Trophoblast cell (in vitro differentiated cells and primary cell): ENCODE data around the gene EXTL1.
"Not testable (repeated sequence)": the region's sequence is repeated elsewhere in the genome, so short reads cannot be mapped to it uniquely, and the experiment has no call there.

ENCODE experiments used
- DNase-seq, 2 donors: peaks; one replicate each; pipeline ENCODE4 v3.0.0-alpha.2; 2016
- H2AFZ ChIP-seq: 2 replicates; pipeline ENCODE4 v1.6.1; 2013; ENCODE audit warnings: low read length, moderate library complexity, mild to moderate bottlenecking; ENCODE audit not compliant: insufficient read depth, poor library complexity
- H2AK5ac ChIP-seq: 2 replicates; pipeline ENCODE4 v1.6.1; 2013; ENCODE audit warnings: mild to moderate bottlenecking, low read length
- H2BK120ac ChIP-seq: 2 replicates; pipeline ENCODE4 v1.6.1; 2013; ENCODE audit warnings: low read length, mild to moderate bottlenecking, moderate library complexity; ENCODE audit not compliant: insufficient read depth, poor library complexity
- H2BK12ac ChIP-seq: 2 replicates; pipeline ENCODE4 v1.6.1; 2013; ENCODE audit warnings: mild to moderate bottlenecking, low read length, moderate library complexity
- H2BK5ac ChIP-seq: 2 replicates; pipeline ENCODE4 v1.6.1; 2013; ENCODE audit warnings: low read length, low read depth, moderate library complexity, mild to moderate bottlenecking; ENCODE audit not compliant: poor library complexity
- H3K14ac ChIP-seq: 2 replicates; pipeline ENCODE4 v1.6.1; 2013; ENCODE audit warnings: mild to moderate bottlenecking, low read length
- H3K18ac ChIP-seq: 2 replicates; pipeline ENCODE4 v1.6.1; 2013; ENCODE audit warnings: mild to moderate bottlenecking, low read length
- H3K23ac ChIP-seq: 2 replicates; pipeline ENCODE4 v1.6.1; 2013; ENCODE audit warnings: low read length
- H3K27ac ChIP-seq: 2 replicates; pipeline ENCODE4 v1.5.1; 2013; ENCODE audit warnings: low read depth, mild to moderate bottlenecking, inconsistent platforms, low read length, moderate library complexity
- H3K27me3 ChIP-seq: 2 replicates; pipeline ENCODE4 v1.6.1; 2013; ENCODE audit warnings: inconsistent platforms, mild to moderate bottlenecking, low read length, moderate library complexity; ENCODE audit not compliant: insufficient read depth
- H3K36me3 ChIP-seq, 2 experiments: 1 replicate in 1 of 2; 2 replicates in 1 of 2; pipeline ENCODE4 v1.6.1; 2013; ENCODE audit warnings: low read length in 2 of 2, mild to moderate bottlenecking in 2 of 2, moderate library complexity in 1 of 2; ENCODE audit not compliant: insufficient read depth in 2 of 2, control insufficient read depth in 1 of 2
- H3K4ac ChIP-seq: 2 replicates; pipeline ENCODE4 v1.6.1; 2013; ENCODE audit warnings: low read depth, mild to moderate bottlenecking, low read length, moderate library complexity
- H3K4me1 ChIP-seq, 2 experiments: 1 replicate in 1 of 2; 2 replicates in 1 of 2; pipeline ENCODE4 v1.6.1; 2013; ENCODE audit warnings: low read length in 2 of 2, mild to moderate bottlenecking in 2 of 2, moderate library complexity in 1 of 2; ENCODE audit not compliant: insufficient read depth in 2 of 2, control insufficient read depth in 1 of 2
- H3K4me2 ChIP-seq: 2 replicates; pipeline ENCODE4 v1.6.1; 2013; ENCODE audit warnings: inconsistent platforms, mild to moderate bottlenecking, low read length, moderate library complexity
- H3K4me3 ChIP-seq: 2 replicates; pipeline ENCODE4 v1.5.1; 2013; ENCODE audit warnings: mild to moderate bottlenecking, low read depth, low read length, inconsistent platforms
- H3K79me1 ChIP-seq: one replicate; pipeline ENCODE4 v1.6.1; 2013; ENCODE audit warnings: low read length
- H3K79me2 ChIP-seq: 2 replicates; pipeline ENCODE4 v1.6.1; 2013; ENCODE audit warnings: low read length, mild to moderate bottlenecking; ENCODE audit not compliant: control insufficient read depth, insufficient read depth, poor library complexity
- H3K9ac ChIP-seq: 2 replicates; pipeline ENCODE4 v1.6.1; 2013; ENCODE audit warnings: mild to moderate bottlenecking, low read length
- H3K9me3 ChIP-seq: 2 replicates; pipeline ENCODE4 v1.6.1; 2013; ENCODE audit warnings: low read depth, mild to moderate bottlenecking, control low read depth, inconsistent platforms, low read length; ENCODE audit not compliant: insufficient read depth
- H4K12ac ChIP-seq: 2 replicates; pipeline ENCODE4 v1.6.1; 2013; ENCODE audit warnings: low read depth, mild to moderate bottlenecking, low read length, moderate library complexity
- H4K8ac ChIP-seq: 2 replicates; pipeline ENCODE4 v1.6.1; 2013; ENCODE audit warnings: low read depth, mild to moderate bottlenecking, low read length, moderate library complexity
- H4K91ac ChIP-seq: one replicate; pipeline ENCODE4 v1.6.1; 2013; ENCODE audit warnings: low read depth, mild to moderate bottlenecking, low read length, moderate library complexity
- WGBS: extraction: QIAGEN DNeasy Blood & Tissue Kit; methylation state at CpG from one replicate; pipeline ENCODE4 v1.1.7; 2013; ENCODE audit warnings: missing lambda C conversion rate; ENCODE audit not compliant: insufficient read length, insufficient coverage; ENCODE audit errors: extremely low coverage; 5-methylcytosine and 5-hydroxymethylcytosine counted together

Gene EXTL1

GRCh38 chr1:25986773-25987172, 34.8 kb upstream of the EXTL1 start:
- not testable (repeated sequence) for H3K9ac ChIP-seq, H2BK5ac ChIP-seq, H3K4me2 ChIP-seq, H3K27me3 ChIP-seq, H4K8ac ChIP-seq, H4K12ac ChIP-seq, DNase-seq, H4K91ac ChIP-seq, H2AFZ ChIP-seq, H3K14ac ChIP-seq, H3K23ac ChIP-seq, H3K79me2 ChIP-seq, H2AK5ac ChIP-seq, H3K18ac ChIP-seq, H3K4ac ChIP-seq, H3K27ac ChIP-seq, H3K9me3 ChIP-seq, H3K79me1 ChIP-seq, H2BK12ac ChIP-seq, H2BK120ac ChIP-seq, H3K4me3 ChIP-seq
- WGBS = no CpG with 5 or more reads among the region's 10 CpGs
- Histone ChIP-seq H3K4me1 (peaks cover 12 to 15% of the 10 kb centered on the region in 2 experiments), H3K36me3 (peaks cover 22 to 25% of the 10 kb centered on the region in 2 experiments)

GRCh38 chr1:25987951-25988350, 33.6 kb upstream of the EXTL1 start:
- Histone ChIP-seq H3K27ac (no peak overlapping the region), H3K4me2 (no peak overlapping the region), H4K91ac (no peak overlapping the region), H3K36me3 (peaks cover 16 to 17% of the 10 kb centered on the region in 2 experiments), H3K79me2 (no peaks in the 10 kb centered on the region), H4K8ac (no peak overlapping the region), H2BK12ac (no peak overlapping the region), H3K9me3 (peaks cover 2% of the 10 kb centered on the region), H3K4me1 (peaks cover 17 to 19% of the 10 kb centered on the region in 2 experiments), H2AK5ac (no peak overlapping the region), H3K4ac (no peak overlapping the region), H3K9ac (no peak overlapping the region), H3K27me3 (no peaks in the 10 kb centered on the region), H3K14ac (no peak overlapping the region), H3K79me1 (no peaks in the 10 kb centered on the region), H3K4me3 (no peak overlapping the region), H3K23ac (no peak overlapping the region), H4K12ac (no peak overlapping the region), H2BK120ac (no peak overlapping the region), H2BK5ac (no peak overlapping the region), H3K18ac (no peak overlapping the region), H2AFZ (no peak overlapping the region)
- WGBS = no CpG with 5 or more reads among the region's 2 CpGs
- DNase-seq = no peak

GRCh38 chr1:25989440-25990234, 31.9 kb upstream of the EXTL1 start:
- H2BK5ac ChIP-seq = peak overlapping the region; percentile 2
- no peak overlapping the region for H4K8ac ChIP-seq
- H2BK120ac ChIP-seq = no peak overlapping the region
- peak overlapping the region; percentile 30 for H2BK12ac ChIP-seq
- peaks cover 7 to 13% of the 10 kb centered on the region in 2 experiments for H3K36me3 ChIP-seq
- no peak overlapping the region for H3K4me2 ChIP-seq
- H3K4me3 ChIP-seq = no peak overlapping the region
- H3K79me2 ChIP-seq = no peaks in the 10 kb centered on the region
- H2AK5ac ChIP-seq = no peak overlapping the region
- H3K14ac ChIP-seq = no peak overlapping the region
- peak overlapping the region; percentile 48 for H3K9ac ChIP-seq
- peak in 1 of 2 donors; percentile 41 for DNase-seq
- no peak overlapping the region for H2AFZ ChIP-seq
- no peak overlapping the region for H3K23ac ChIP-seq
- no peaks in the 10 kb centered on the region for H3K27me3 ChIP-seq
- H3K18ac ChIP-seq = no peak overlapping the region
- peak overlapping the region; percentile 13 for H4K91ac ChIP-seq
- H3K79me1 ChIP-seq = no peaks in the 10 kb centered on the region
- peaks cover 2% of the 10 kb centered on the region for H3K9me3 ChIP-seq
- no peak overlapping the region for H3K4ac ChIP-seq
- peak overlapping the region; percentile 2 for H3K27ac ChIP-seq
- peaks cover 17 to 19% of the 10 kb centered on the region in 2 experiments for H3K4me1 ChIP-seq
- no peak overlapping the region for H4K12ac ChIP-seq
- WGBS = no CpG with 5 or more reads among the region's 11 CpGs

GRCh38 chr1:25990251-25990650, 31.3 kb upstream of the EXTL1 start:
- no peak for DNase-seq
- H3K36me3 ChIP-seq = peaks cover 5 to 13% of the 10 kb centered on the region in 2 experiments
- peak overlapping the region; percentile 65 for H2AK5ac ChIP-seq
- H3K9me3 ChIP-seq = peaks cover 2% of the 10 kb centered on the region
- H3K4me2 ChIP-seq = no peak overlapping the region
- H3K9ac ChIP-seq = no peak overlapping the region
- H3K4me3 ChIP-seq = no peak overlapping the region
- H2BK120ac ChIP-seq = no peak overlapping the region
- H4K91ac ChIP-seq = peak overlapping the region; percentile 11
- H3K14ac ChIP-seq = no peak overlapping the region
- H3K4me1 ChIP-seq = peaks cover 17 to 19% of the 10 kb centered on the region in 2 experiments
- no peak overlapping the region for H4K12ac ChIP-seq
- no peak overlapping the region for H2BK12ac ChIP-seq
- H3K4ac ChIP-seq = no peak overlapping the region
- peak overlapping the region; percentile 24 for H2BK5ac ChIP-seq
- H3K79me2 ChIP-seq = no peaks in the 10 kb centered on the region
- H4K8ac ChIP-seq = no peak overlapping the region
- H2AFZ ChIP-seq = no peak overlapping the region
- H3K79me1 ChIP-seq = no peaks in the 10 kb centered on the region
- H3K27ac ChIP-seq = peak overlapping the region; percentile 2
- no peaks in the 10 kb centered on the region for H3K27me3 ChIP-seq
- no CpG with 5 or more reads among the region's 6 CpGs for WGBS
- H3K18ac ChIP-seq = peak overlapping the region; percentile 47
- no peak overlapping the region for H3K23ac ChIP-seq
